GM18909 (cell line): Measurements from ENCODE around the gene HORMAD2.
"Not testable (repeated sequence)": the region's sequence is repeated elsewhere in the genome, so short reads cannot be mapped to it uniquely, and the experiment has no call there.

Experiments used
- ATAC-seq: cut with Tn5 transposase; IDR thresholded peaks from one replicate; pipeline ENCODE4 v1.9.1; 2021; ENCODE audit warnings: mild to moderate bottlenecking; ENCODE audit not compliant: unreplicated experiment, poor library complexity

The HORMAD2 gene

GRCh38 chr22:30100770-30101169 is 20.5 kb downstream of the HORMAD2 start:
- not testable (repeated sequence) for ATAC-seq

- no peak for ATAC-seq
Observed at GRCh38 chr22:30104501-30105156, 24.4 kb downstream of the HORMAD2 start.

GRCh38 chr22:30105483-30105882 is 25.2 kb downstream of the HORMAD2 start:
- no peak for ATAC-seq

- no peak for ATAC-seq
Observed at GRCh38 chr22:30113494-30113893, 33.2 kb downstream of the HORMAD2 start.

GRCh38 chr22:30114361-30114760 is 34.1 kb downstream of the HORMAD2 start:
- no peak for ATAC-seq

GRCh38 chr22:30115705-30116104 is 35.4 kb downstream of the HORMAD2 start:
- ATAC-seq: no peak

GRCh38 chr22:30116362-30117117 is 36.3 kb downstream of the HORMAD2 start:
- ATAC-seq: no peak

- ATAC-seq: no peak
Observed at GRCh38 chr22:30117256-30117655, 37.0 kb downstream of the HORMAD2 start.

GRCh38 chr22:30118291-30118690 is 38.0 kb downstream of the HORMAD2 start:
- no peak for ATAC-seq

- no peak for ATAC-seq
Observed at GRCh38 chr22:30121960-30122359, 41.7 kb downstream of the HORMAD2 start.

GRCh38 chr22:30123463-30123862 is 43.2 kb downstream of the HORMAD2 start:
- no peak for ATAC-seq

- ATAC-seq: no peak
Observed at GRCh38 chr22:30127749-30128166, 47.5 kb downstream of the HORMAD2 start.

GRCh38 chr22:30128511-30128910 is 48.2 kb downstream of the HORMAD2 start:
- no peak for ATAC-seq

GRCh38 chr22:30129636-30130035 is 49.4 kb downstream of the HORMAD2 start:
- ATAC-seq: no peak

GRCh38 chr22:30132290-30132996 is 52.2 kb downstream of the HORMAD2 start:
- ATAC-seq: no peak

- no peak for ATAC-seq
Observed at GRCh38 chr22:30140414-30140813, 60.1 kb downstream of the HORMAD2 start.

GRCh38 chr22:30143265-30143664 is 63.0 kb downstream of the HORMAD2 start:
- ATAC-seq: no peak

GRCh38 chr22:30144391-30144790 is 64.1 kb downstream of the HORMAD2 start:
- no peak for ATAC-seq

GRCh38 chr22:30150212-30150611 is 69.9 kb downstream of the HORMAD2 start:
- ATAC-seq: no peak

GRCh38 chr22:30158277-30158676 is 78.0 kb downstream of the HORMAD2 start:
- no peak for ATAC-seq
